Erythroblast (primary cell): ENCODE results near the gene APH1A.
"Not testable (repeated sequence)": the region's sequence is repeated elsewhere in the genome, so short reads cannot be mapped to it uniquely, and the experiment has no call there.

ENCODE experiments used
- GATA1 ChIP-seq: IDR thresholded peaks from 2 replicates; pipeline ENCODE4 v1.6.1; 2011; ENCODE audit warnings: low read depth, mild to moderate bottlenecking, control low read depth, low read length, moderate library complexity
- POLR2A ChIP-seq: IDR thresholded peaks from 2 replicates; pipeline ENCODE4 v1.6.1; 2011; ENCODE audit warnings: mild to moderate bottlenecking, low read length

- TF ChIP-seq POLR2A, GATA1: not testable (repeated sequence)
These were observed 40.6 kb downstream of the APH1A start for GRCh38 chr1:150228246-150228645.
